ENCODE results near the gene GRAP2.
A peak's percentile ranks its signal among the peaks of the same experiment; 100 is the strongest.

Gene GRAP2

GRCh38 chr22:39994041-39994565 lies 93.2 kb downstream of the GRAP2 start:
- DNase-seq (ENCODE audit: low read depth in 2 of 2): peak; percentile 23 to 24

DNA sequence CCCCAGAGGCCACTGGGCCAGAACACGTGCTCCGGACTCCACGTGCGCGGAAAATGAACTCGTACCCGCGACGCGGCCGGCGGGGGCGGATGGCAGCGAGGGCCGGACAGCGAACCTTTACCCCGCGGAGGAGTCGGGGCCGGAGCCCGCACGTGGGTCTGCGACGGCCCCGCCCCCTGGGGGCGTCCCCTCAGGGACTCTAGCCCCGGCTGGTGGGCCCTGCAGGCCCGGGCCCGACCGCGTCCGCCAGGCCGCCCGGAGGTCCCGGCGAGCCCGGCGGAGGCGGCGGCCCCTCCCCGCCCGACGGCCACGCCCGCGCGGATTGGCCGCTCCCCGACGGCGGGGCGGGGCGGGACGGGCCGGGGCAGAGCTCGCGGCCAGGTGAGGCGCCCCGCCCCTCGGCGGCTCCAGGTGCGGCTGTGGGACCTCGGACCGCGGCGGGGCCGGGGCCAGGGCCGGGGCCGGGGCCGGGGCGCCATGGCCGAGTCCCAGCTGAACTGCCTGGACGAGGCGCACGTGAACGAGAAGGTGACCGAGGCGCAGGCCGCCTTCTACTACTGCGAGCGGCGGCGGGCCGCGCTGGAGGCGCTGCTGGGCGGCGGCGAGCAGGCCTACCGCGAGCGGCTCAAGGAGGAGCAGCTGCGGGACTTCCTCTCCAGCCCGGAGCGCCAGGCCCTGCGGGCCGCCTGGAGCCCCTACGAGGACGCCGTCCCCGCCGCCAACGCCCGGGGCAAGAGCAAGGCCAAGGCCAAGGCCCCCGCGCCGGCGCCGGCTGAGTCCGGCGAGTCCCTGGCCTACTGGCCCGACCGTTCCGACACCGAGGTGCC lies 93.9 kb downstream of the GRAP2 start, which contains the start of gene FAM83F:
Gene FAM83F (plus strand): TSS at position 389 of the 827 bp plus-strand sequence. CDS start 89 bp downstream, at position 478.
- no peak for DNase-seq (ENCODE audit: low read depth in 2 of 2)

GRCh38 chr22:39995393-39996252 lies 94.7 kb downstream of the GRAP2 start:
- DNase-seq (ENCODE audit: low read depth in 2 of 2): no peak

DNA sequence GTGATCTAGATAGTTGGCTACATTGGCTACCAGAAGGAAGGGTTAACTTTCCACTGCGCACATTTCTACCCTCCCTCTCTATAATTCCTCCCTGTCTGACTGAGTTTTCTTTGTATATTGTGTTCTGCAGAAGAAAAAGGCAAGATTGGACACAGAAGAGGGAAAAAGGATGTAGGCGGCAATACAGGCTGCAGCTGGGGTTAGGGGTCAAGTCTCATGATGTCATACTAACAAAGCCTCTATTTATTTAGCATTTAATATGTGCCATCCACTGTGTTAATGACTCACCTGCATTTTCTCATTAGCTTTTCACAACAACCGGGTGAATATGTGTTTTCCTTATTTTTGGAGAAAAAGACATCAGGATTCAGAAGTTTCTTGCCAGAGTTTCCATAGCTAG lies 95.8 kb downstream of the GRAP2 start:
- no peak for DNase-seq (ENCODE audit: low read depth in 2 of 2)

DNA sequence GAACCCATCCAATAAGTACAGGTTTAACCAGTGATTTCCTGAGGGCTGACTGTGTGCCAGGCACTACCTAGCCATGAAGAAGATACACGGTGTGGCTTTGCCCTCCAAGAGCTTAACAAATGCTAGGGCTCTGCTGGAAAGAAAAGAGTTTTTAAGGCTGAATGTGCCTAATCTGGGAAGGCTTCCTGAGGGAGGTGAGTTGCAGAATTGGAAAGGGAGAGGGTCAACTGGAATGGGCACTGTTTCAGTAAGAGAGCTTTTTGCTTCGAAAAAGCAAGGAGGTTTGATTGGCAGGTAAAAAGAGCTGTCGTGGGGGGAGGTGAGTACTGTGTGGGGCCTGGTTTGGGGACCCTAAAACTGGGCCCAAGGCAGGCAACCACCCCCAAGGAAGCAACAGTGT lies 96.5 kb downstream of the GRAP2 start:
- DNase-seq (ENCODE audit: low read depth in 2 of 2): no peak

DNA sequence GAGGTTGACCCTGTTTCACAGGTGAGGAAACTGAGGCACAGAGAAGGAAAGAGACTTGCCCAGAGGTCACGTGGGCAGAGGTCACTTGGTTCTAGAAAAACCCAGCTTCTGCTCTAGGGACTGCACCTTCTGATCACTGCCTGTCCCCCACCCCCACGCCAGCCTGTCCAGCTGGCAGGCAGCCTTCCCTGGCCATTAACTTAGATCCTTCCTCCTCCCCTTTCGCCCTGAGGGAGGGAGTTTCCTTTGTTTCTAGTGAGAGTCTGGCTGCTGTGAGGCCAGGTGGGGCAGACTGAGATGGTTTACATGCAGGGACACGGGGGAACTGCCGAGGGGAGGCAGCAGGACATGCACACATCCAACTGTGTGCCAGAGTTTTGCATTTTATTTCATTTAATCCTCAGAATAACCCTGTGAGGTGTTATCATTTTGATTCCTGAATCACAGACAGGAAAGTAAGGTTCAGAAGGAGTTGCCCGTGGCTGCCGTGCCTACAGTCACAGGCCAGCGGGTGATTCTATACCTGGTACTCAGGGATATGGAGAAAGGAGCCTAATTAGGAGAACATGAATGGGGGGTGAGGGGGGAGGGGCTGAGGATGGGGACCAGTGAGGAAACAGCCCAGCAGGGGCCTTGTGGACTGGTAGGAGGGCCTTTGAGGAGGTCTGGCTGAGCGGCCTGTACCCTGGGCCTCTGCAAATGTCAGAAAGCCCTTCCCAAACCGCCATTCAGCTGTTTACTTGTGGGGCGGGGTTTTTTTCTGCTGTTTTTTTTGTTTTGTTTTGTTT lies 97.2 kb downstream of the GRAP2 start:
- no peak for DNase-seq (ENCODE audit: low read depth in 2 of 2)

DNA sequence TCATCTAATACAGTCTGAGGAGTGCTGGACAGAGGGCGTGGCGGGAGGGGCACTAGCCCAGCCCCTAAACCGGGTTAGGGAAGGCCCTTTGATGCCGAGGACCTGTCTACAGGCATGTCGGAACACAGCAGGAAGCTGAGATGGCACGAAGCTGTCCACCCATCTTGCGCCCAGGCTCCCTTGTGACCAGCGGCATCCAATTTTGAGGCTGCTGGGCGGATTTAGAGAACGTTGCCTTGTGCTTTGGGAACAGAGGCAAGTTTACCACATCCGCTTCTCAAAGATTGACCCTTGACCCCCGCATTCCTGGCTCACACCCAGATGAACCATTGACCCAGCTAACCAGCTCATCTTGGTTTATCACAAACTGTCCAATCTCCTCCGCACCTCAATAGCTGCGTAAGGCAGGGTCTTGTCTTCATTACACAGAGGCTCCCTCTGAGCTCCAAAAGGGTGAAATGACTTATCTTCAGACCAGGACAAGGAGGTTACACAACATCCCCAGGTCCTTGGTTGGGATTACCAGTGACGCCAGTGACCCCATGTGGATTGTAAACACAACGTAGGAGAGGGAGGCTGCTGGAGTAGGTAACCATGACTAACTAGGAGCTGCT lies 98.4 kb downstream of the GRAP2 start:
- DNase-seq (ENCODE audit: low read depth in 2 of 2): no peak

GRCh38 chr22:40000171-40000570 lies 99.3 kb downstream of the GRAP2 start:
- no peak for DNase-seq (ENCODE audit: low read depth in 2 of 2)

GRCh38 chr22:40001106-40001505 lies 100.2 kb downstream of the GRAP2 start:
- no peak for DNase-seq (ENCODE audit: low read depth in 2 of 2)

DNA sequence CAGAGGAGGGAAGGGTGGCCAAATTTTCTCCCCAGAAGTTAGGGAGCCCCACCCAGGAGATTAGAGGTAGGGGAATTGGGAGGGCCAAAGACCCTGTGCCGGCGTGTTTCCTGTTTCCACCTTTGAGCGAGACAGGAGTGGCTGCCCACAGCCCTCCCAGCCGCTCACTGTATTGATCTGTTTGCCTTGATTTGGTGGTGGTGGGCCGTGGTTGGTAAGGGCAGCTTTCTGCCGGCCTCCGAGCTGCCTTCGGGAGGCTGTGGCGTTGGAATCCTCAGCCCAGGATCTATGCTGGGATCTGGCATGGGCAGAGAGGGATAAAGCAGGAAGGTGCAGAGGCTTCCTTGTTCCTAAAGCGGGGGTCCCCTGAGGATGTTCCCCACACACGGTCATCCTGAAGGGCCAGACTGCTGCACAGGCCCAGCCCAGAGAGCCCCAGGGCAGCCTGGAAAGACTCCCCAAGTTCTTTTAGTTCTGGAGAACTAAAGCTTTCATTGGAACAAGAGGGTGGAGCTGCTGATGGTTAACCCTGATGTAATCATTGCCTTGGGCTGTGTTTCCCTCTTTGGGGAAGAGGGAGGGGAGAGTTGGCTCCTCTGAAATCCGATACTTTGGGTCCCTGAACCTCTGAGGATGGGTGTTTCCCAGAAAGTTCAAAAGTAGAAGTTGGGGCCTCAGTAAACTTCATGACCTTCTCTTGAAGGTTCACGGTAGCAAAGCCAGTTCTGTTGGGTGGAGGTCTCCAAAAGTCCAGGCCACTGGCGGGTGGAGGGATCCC lies 101.1 kb downstream of the GRAP2 start:
- DNase-seq (ENCODE audit: low read depth in 2 of 2): no peak

DNA sequence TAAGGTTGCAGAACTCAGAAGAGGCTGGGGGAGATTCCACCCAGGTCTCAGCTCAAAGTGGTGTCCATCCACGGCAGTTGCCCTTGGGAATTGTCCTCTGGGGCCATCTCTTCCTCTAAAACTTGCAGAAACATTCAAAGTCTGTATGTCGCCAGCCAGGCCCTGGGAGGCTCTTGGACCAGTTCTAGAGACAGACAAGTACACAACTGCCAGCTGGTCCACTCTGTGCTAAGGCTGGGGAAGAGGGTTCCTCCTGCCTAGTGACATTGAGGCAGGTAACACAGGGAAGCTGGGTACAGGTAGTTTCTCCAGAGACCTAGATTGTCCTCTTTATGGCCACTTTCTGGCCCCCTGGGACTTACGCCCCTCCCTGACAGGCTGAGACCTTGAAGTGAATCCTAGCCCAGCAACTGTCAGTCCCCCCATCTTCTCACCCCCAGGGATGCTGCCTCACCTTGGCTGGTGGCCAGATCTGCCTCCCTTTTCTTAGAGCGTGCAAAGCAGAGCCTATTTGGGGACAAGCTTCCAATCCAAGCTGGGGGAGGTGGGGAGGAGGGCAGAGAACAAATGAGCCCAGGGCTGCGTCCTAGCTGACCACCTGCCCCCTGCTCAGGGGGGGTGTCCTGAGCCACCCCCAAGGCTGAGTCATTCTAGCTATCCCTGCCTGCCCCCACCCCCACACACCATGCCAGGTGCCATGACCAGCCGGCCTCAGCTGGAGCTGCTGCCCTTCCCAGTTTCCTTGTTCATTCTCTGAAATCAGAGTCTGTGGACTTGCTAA lies 102.2 kb downstream of the GRAP2 start:
- DNase-seq (ENCODE audit: low read depth in 2 of 2): no peak

DNA sequence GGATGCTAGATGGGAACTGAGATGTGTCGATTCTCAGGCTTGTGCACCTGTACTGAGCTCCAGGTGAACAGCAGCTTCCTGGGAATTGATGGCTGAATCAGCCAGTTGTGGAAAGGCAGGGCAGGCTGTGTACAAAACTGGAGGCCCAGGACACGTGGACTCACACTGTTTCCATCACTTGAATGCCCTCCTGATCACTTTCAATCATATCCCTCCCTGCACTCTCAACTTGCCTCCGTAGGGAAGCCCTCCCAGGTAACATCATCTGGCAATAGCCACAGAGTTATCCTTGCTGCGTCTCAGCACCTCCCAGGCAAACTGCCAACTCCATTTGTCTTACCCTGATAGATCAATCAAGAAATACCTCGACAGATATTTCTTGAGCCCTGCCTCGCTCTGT lies 104.0 kb downstream of the GRAP2 start:
- DNase-seq (ENCODE audit: low read depth in 2 of 2): no peak

GRCh38 chr22:40006641-40007040 lies 105.8 kb downstream of the GRAP2 start:
- DNase-seq (ENCODE audit: low read depth in 2 of 2): no peak

DNA sequence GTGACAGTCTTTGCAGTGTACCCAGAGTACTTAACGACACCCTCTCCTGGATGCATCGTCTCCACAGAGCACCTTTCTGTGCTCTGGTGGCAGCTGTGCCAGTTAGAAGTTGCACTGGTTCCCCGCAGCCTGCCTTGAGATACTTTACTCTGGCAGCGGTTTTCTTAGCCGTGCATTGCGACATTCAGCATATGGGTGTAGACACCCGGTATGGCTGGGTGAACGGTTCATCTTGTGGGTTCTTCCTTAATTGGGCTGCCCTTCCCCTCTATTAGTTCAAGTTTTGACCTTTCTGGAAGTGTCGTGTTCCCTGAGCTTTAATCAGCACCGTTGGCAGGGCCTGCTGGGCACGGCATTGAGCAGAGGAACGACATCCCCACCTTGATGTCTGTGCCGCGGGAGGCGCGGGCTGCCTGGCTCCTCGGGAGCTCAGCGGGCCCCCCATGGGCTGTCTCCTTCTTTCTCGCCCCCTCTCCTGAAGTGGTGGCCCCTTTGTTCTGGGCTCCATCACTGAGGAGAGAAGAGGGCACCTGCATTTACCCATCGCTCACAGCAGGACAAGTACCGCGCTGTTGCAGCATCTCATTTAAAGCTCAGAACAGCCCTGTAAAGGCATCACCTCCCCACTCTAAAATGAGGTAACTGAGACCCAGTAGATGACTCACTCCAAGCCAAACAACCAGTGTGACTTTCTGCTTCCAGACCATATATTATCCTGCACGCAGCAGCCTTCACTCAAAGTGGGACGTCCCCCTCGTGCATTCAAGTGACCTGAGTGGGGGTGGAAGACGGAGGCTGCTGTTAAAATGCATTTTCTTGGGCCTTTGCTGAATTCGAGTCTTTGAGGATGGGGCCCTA lies 107.2 kb downstream of the GRAP2 start:
- no peak for DNase-seq (ENCODE audit: low read depth in 2 of 2)

DNA sequence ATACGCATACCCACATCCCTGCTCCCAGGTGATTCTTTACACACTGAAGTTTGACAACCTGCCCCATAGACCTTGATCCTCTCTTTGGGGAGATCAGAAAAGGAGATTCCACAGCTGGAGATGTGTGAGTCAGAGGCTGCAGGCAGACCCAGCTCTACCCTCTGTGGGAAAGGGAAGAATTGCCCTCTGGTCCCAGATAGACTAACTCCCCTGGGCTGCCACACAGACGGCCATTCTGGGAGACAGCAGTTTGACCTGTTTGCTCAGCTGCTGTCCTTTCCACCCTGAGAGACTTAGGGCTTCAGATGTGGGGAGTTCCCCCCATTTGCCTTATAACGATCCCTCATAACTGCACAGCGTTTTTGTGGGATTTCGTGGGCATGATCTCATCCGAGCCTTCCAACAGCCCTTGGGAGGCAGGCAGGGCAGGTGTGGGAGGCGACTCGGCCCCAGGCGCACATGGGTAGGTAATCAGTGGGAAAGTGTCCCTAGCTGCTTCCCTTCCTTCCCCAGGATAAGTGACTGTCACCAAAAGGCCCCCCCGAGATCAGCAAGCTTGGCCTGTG lies 107.9 kb downstream of the GRAP2 start:
- no peak for DNase-seq (ENCODE audit: low read depth in 2 of 2)

- no peak for DNase-seq (ENCODE audit: low read depth in 2 of 2)
Measured at GRCh38 chr22:40009292-40009774, 108.4 kb downstream of the GRAP2 start.

DNA sequence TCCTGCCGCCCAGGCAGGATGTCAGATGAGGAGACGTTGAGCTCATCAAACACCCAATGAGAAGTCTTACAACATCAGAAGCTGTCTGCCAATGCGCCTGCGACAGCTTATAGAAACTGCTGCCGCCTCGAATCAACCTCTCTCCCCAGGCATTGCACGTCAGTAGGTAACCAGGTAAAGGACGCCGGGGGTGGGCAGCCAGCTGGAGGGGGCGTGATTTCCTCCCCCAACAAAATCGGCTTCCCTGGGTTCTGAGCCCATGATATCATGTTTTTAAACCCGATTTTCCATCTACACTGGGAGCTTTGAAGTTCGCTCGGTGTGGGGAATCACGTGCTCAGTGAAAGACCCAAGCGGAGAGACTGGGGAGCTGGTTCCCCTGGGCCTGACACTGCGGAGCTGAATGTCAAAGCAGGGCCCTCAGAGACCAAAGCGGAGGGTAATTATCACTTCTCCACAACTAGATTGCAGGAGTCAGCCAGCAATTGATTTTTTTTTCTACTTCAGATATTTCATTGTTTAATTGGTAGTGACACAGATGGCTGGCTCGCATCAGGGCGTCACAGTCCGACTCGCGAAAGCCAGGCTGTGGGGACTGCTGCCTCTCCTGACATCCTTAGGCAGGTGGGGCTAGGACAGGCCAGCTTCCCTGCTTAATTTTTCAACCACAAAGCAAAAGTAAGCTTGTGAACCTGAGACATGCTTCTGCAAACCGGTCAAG lies 109.2 kb downstream of the GRAP2 start:
- peak in 1 of 2 donors; percentile 21 for DNase-seq (ENCODE audit: low read depth in 2 of 2)

GRCh38 chr22:40010746-40011145 lies 109.9 kb downstream of the GRAP2 start:
- DNase-seq (ENCODE audit: low read depth in 2 of 2): no peak
